Measurements from ENCODE around the gene GPC6. TPM values are rescaled to one million over a fixed set of nuclear protein-coding genes. Genes with fewer than 3 reads are reported as not detected.

GPC6 gene
- total and polyA plus RNA-seq, 9 of the 15 experiments (the other 6 are each of a cell fraction or from before 2014, with no cell fraction given) = under 0.01 to 0.20 (median 0.01) TPM; not detected in 4

GRCh38 chr13:94303644-94304174, 1077.1 kb downstream of the GPC6 start (continued):
- TF ChIP-seq MBD1 (CRISPR knock-in tag; IDR thresholded peaks at IDR 0.05) (no peak), HDAC1 (IDR thresholded peaks at IDR 0.05) (no peak), TRIM24 (IDR thresholded peaks at IDR 0.05) (no peak)

GRCh38 chr13:94305033-94305432, 1078.4 kb downstream of the GPC6 start:
- H2AFZ ChIP-seq (ENCODE audit: low read depth, low read length) = no peak overlapping the region
- no peak overlapping the region for H3K4me2 ChIP-seq (ENCODE audit: insufficient read depth, low read length)
- no peaks in the 10 kb centered on the region for H3K79me2 ChIP-seq (ENCODE audit: control insufficient read depth, insufficient read depth, low read length)
- ChIA-PET CTCF (ENCODE audit: low intra/inter-chr PET ratio) (no interaction called here), POLR2A (no interaction called here)
- ATAC-seq (no peak), DNase-seq (ENCODE audit: extremely low read depth in 1 of 4, low spot score in 3 of 4) (no peak), FAIRE-seq (no peak)
- H3K4me3 ChIP-seq = no peak overlapping the region
- no peak overlapping the region for H3K27ac ChIP-seq (ENCODE audit: extremely low read depth, low read depth, low read length)
- no peak overlapping the region for H3K9ac ChIP-seq (ENCODE audit: insufficient read depth in 1 of 2, low read depth in 2 of 2, low read length in 2 of 2)
- H3K9me1 ChIP-seq (ENCODE audit: control insufficient read depth, insufficient read depth, low read length) = no peaks in the 10 kb centered on the region
- no peaks in the 10 kb centered on the region for H3K27me3 ChIP-seq (ENCODE audit: control insufficient read depth in 2 of 2, insufficient read depth in 2 of 2, low read length in 2 of 2)
- no peaks in the 10 kb centered on the region for H3K9me3 ChIP-seq (replicated peaks; ENCODE audit: control insufficient read depth, insufficient read depth, low read depth, low read length)
- in situ Hi-C loops (cut with MboI) = no loop called here
- no peaks in the 10 kb centered on the region for H4K20me1 ChIP-seq (replicated peaks; ENCODE audit: control insufficient read depth, insufficient read depth, low read length)
- WGBS (ENCODE audit: insufficient coverage, low coverage, missing lambda C conversion rate) = 0% methylated on average over 2 of the region's 2 CpGs
- no TSS peak for BruUV-seq (replicated peaks)
- H3K4me1 ChIP-seq (replicated peaks in 1 of 2; ENCODE audit: control insufficient read depth in 2 of 2, insufficient read depth in 2 of 2, low read length in 2 of 2) = no peaks in the 10 kb centered on the region
- H3K36me3 ChIP-seq (ENCODE audit: control insufficient read depth, insufficient read depth, low read length) = no peaks in the 10 kb centered on the region
- intact Hi-C loops (cut with micrococcal nuclease) = no loop called here
- no peak for TF ChIP-seq ELK1 (CRISPR knock-in tag; IDR thresholded peaks at IDR 0.05)
- no peak for TF ChIP-seq ZFP30 (CRISPR knock-in tag; IDR thresholded peaks at IDR 0.05; ENCODE audit: borderline replicate concordance)
- TF ChIP-seq ARID3A (IDR thresholded peaks at IDR 0.05; ENCODE audit: borderline replicate concordance, low read depth, low read length) = no peak
- TF ChIP-seq, protein P1, sequence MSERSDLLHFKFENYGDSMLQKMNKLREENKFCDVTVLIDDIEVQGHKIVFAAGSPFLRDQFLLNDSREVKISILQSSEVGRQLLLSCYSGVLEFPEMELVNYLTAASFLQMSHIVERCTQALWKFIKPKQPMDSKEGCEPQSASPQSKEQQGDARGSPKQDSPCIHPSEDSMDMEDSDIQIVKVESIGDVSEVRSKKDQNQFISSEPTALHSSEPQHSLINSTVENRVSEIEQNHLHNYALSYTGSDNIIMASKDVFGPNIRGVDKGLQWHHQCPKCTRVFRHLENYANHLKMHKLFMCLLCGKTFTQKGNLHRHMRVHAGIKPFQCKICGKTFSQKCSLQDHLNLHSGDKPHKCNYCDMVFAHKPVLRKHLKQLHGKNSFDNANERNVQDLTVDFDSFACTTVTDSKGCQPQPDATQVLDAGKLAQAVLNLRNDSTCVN (CRISPR knock-in tag; IDR thresholded peaks at IDR 0.05) = no peak
- no peak for TF ChIP-seq CTBP1 (IDR thresholded peaks at IDR 0.05; ENCODE audit: borderline replicate concordance)
- TF ChIP-seq RBM14 (IDR thresholded peaks at IDR 0.05; ENCODE audit: borderline replicate concordance, insufficient read depth, low read depth, low read length) = no peak
- TF ChIP-seq, protein P2, sequence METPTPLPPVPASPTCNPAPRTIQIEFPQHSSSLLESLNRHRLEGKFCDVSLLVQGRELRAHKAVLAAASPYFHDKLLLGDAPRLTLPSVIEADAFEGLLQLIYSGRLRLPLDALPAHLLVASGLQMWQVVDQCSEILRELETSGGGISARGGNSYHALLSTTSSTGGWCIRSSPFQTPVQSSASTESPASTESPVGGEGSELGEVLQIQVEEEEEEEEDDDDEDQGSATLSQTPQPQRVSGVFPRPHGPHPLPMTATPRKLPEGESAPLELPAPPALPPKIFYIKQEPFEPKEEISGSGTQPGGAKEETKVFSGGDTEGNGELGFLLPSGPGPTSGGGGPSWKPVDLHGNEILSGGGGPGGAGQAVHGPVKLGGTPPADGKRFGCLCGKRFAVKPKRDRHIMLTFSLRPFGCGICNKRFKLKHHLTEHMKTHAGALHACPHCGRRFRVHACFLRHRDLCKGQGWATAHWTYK (CRISPR knock-in tag; IDR thresholded peaks at IDR 0.05) = no peak
- TF ChIP-seq ZNF764 (CRISPR knock-in tag; IDR thresholded peaks at IDR 0.05; ENCODE audit: low read depth) = no peak
- no peak for TF ChIP-seq ZBTB17 (CRISPR knock-in tag; IDR thresholded peaks at IDR 0.05)
